ENCODE results near the gene FOXJ3. TPM values are rescaled to one million over a fixed set of nuclear protein-coding genes. Genes with fewer than 3 reads are reported as not detected.

The FOXJ3 gene
- total and polyA plus RNA-seq, 2 of the 8 experiments (the other 6 are each of a cell fraction or from before 2014, with no cell fraction given) = 48.6 to 51.9 TPM

DNA sequence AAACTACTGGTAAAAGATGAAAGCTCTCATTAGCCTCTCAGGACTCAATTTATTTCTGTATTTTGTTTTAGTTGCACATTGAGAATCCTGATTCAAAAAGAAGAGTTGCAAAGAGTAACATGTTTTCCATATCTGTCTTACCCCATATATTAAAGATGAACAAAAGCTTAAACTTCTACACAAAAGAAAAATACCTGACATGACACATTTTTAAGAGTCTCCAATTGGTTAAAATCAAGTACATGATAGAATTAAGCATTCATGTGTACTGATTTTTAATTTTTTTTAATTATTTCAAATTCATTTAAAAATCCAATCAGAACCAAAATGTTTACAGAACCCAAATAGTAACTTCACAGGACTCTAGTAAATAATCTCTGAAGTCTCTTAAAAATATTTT lies 72.0 kb downstream of the FOXJ3 start:
- no peak overlapping the region for H3K27ac ChIP-seq (ENCODE audit: low read depth, low read length)
- H3K9ac ChIP-seq (replicated peaks in 1 of 4; ENCODE audit: extremely low read depth in 1 of 4, low read depth in 3 of 4, low read length in 3 of 4) = no peak overlapping the region
- DNase-seq (ENCODE audit: low read depth in 1 of 2, low spot score in 2 of 2) = no peak
- H2AFZ ChIP-seq (ENCODE audit: low read length) = no peak overlapping the region
- no peak overlapping the region for H4K91ac ChIP-seq (replicated peaks; ENCODE audit: insufficient read length, low read length)
- no peak overlapping the region for H4K8ac ChIP-seq (ENCODE audit: extremely low read depth, insufficient read depth, low read length)
- no peak overlapping the region for H4K5ac ChIP-seq (ENCODE audit: insufficient read length, low read depth, low read length)
- H2BK15ac ChIP-seq (ENCODE audit: low read length) = no peak overlapping the region
- H3K18ac ChIP-seq (ENCODE audit: extremely low read depth, low read length) = no peak overlapping the region
- H2BK5ac ChIP-seq (ENCODE audit: low read depth, low read length) = no peak overlapping the region
- H3K79me1 ChIP-seq (ENCODE audit: low read depth, low read length) = peaks cover 4% of the 10 kb centered on the region; the same call in 1 of the 2 replicates
- H3K9me3 ChIP-seq (ENCODE audit: insufficient read depth in 2 of 2, low read depth in 1 of 2, low read length in 1 of 2) = no peaks in the 10 kb centered on the region
- H3K27me3 ChIP-seq (replicated peaks in 1 of 4; ENCODE audit: control insufficient read depth in 3 of 4, extremely low read depth in 1 of 4, insufficient read depth in 3 of 4, low read length in 3 of 4) = no peaks in the 10 kb centered on the region
- peaks cover 3 to 81% of the 10 kb centered on the region in 2 experiments; a peak in 3 of 4 replicates for H3K79me2 ChIP-seq (ENCODE audit: control insufficient read depth in 1 of 2, insufficient read depth in 2 of 2, low read length in 2 of 2)
- FAIRE-seq = no peak
- peaks cover 3 to 10% (median 7%) of the 10 kb centered on the region in 4 experiments; a peak in 4 of 7 replicates for H3K4me1 ChIP-seq (replicated peaks in 1 of 4; ENCODE audit: control insufficient read depth in 3 of 4, insufficient read depth in 4 of 4, low read length in 3 of 4)
- POLR2A ChIA-PET (ENCODE audit: partially characterized antibody) = interaction anchor here (0.6 kb wide), 1 partner anchor 28 kb away, joined by 3 read pairs; no protein-coding TSS in a partner anchor
- peaks cover 0 to 9% (median 3%) of the 10 kb centered on the region in 4 experiments; a peak in 3 of 8 replicates for H3K36me3 ChIP-seq (ENCODE audit: control insufficient read depth in 2 of 4, insufficient read depth in 4 of 4, low read length in 3 of 4)
- H3K4me2 ChIP-seq (ENCODE audit: insufficient read depth in 1 of 2, low read depth in 2 of 2, low read length in 2 of 2) = no peak overlapping the region
- H3K14ac ChIP-seq (ENCODE audit: insufficient read length) = no peak overlapping the region
- no peak overlapping the region for H2BK20ac ChIP-seq (ENCODE audit: low read length)
- no peak overlapping the region for H2BK12ac ChIP-seq (ENCODE audit: low read depth, low read length)
- H3K4ac ChIP-seq (replicated peaks; ENCODE audit: insufficient read length, low read depth, low read length) = no peak overlapping the region
- CTCF ChIA-PET (ENCODE audit: partially characterized antibody) = interaction anchor here (1.4 kb wide), 1 partner anchor 90 kb away, joined by 5 read pairs; no protein-coding TSS in a partner anchor
- no peak overlapping the region for H2AK5ac ChIP-seq (ENCODE audit: low read depth, low read length)
- H3K4me3 ChIP-seq (ENCODE audit: extremely low read depth in 1 of 4, insufficient read depth in 2 of 4, low read depth in 3 of 4, low read length in 4 of 4) = no peak overlapping the region
- H4K20me1 ChIP-seq (replicated peaks in 1 of 2; ENCODE audit: control insufficient read depth in 1 of 2, insufficient read depth in 2 of 2, low read length in 2 of 2) = peaks cover 7 to 8% of the 10 kb centered on the region in 2 experiments
- no peak overlapping the region for H2BK120ac ChIP-seq (replicated peaks; ENCODE audit: low read depth, low read length)
- no peak overlapping the region for H3K56ac ChIP-seq (replicated peaks; ENCODE audit: insufficient read length, low read depth, low read length)
- H3K23me2 ChIP-seq (ENCODE audit: low read depth, low read length) = no peaks in the 10 kb centered on the region
- no peak overlapping the region for H3K23ac ChIP-seq (ENCODE audit: insufficient read length)
- TF ChIP-seq TEAD4 (IDR thresholded peaks at IDR 0.05; ENCODE audit: low read depth, low read length) (no peak), CTBP2 (IDR thresholded peaks at IDR 0.05; ENCODE audit: borderline replicate concordance, insufficient read depth, insufficient read length, low read length) (no peak), EP300 (IDR thresholded peaks at IDR 0.05; ENCODE audit: borderline replicate concordance in 1 of 2, low read depth in 2 of 2, low read length in 2 of 2) (no peak), JUND (IDR thresholded peaks at IDR 0.05; ENCODE audit: low read length) (no peak), TCF12 (IDR thresholded peaks at IDR 0.05; ENCODE audit: low read depth, low read length) (no peak), SP4 (IDR thresholded peaks at IDR 0.05; ENCODE audit: low read length) (no peak)

Data from H1 (cell line).